OCI-LY7 (cell line): ENCODE results near the gene DNAJC1. TPM values are rescaled to one million over a fixed set of nuclear protein-coding genes. Genes with fewer than 3 reads are reported as not detected.

Source experiments
- BruUV-seq: library from RNA; stranded (reverse); fragments of 400-500 nt; replicated peaks from 2 replicates; lab custom pipeline; 2021; lab: Mats Ljungman, UMichigan
- CTCF ChIA-PET: fragments of 300-600 bp; sonication (Branson Sonifier 250); formaldehyde crosslinking; loops from one replicate; lab custom pipeline; 2022; ENCODE audit warnings: antibody characterized with exemption; ENCODE audit not compliant: unreplicated experiment; lab: Charles Lee
- POLR2A ChIA-PET: fragments of 300-600 bp; sonication (Branson Sonifier 250); formaldehyde crosslinking; loops from one replicate; lab custom pipeline; 2022; ENCODE audit warnings: antibody characterized with exemption; lab: Charles Lee
- DNase-seq: peaks from one replicate; pipeline ENCODE4 v3.0.0-alpha.2; 2015; ENCODE audit warnings: low spot score
- H2AFZ ChIP-seq: fragments of 200-600 bp; sonication (generic), shearing (Covaris generic); 2 replicates; pipeline ENCODE4 v1.6.1; 2014; ENCODE audit warnings: mild to moderate bottlenecking, antibody characterized with exemption, low read length, moderate library complexity
- H3K27ac ChIP-seq: fragments of 200-600 bp; sonication (generic); 2 replicates; pipeline ENCODE4 v1.5.1; 2014; ENCODE audit warnings: mixed run types, low read depth, mild to moderate bottlenecking, moderate library complexity, low read length, inconsistent platforms; ENCODE audit not compliant: poor library complexity, severe bottlenecking
- H3K36me3 ChIP-seq: fragments of 200-600 bp; sonication (generic); 2 replicates; pipeline ENCODE4 v1.6.1; 2014; ENCODE audit warnings: mild to moderate bottlenecking, antibody characterized with exemption, low read length, moderate library complexity, mixed read lengths; ENCODE audit not compliant: insufficient read depth
- H3K4me1 ChIP-seq: fragments of 200-600 bp; sonication (generic); 2 replicates; pipeline ENCODE4 v1.5.1; 2014; ENCODE audit warnings: mild to moderate bottlenecking, low read length; ENCODE audit not compliant: insufficient read depth, poor library complexity, severe bottlenecking
- H3K4me2 ChIP-seq: fragments of 200-600 bp; sonication (generic); 2 replicates; pipeline ENCODE4 v1.6.1; 2014; ENCODE audit warnings: mild to moderate bottlenecking, low read length
- H3K4me3 ChIP-seq: fragments of 200-600 bp; sonication (generic); 2 replicates; pipeline ENCODE4 v1.5.1; 2014; ENCODE audit warnings: mild to moderate bottlenecking, low read depth, low read length; ENCODE audit not compliant: poor library complexity, severe bottlenecking
- H3K79me2 ChIP-seq: fragments of 200-600 bp; sonication (generic); 2 replicates; pipeline ENCODE4 v1.6.1; 2016; ENCODE audit warnings: low read depth, mild to moderate bottlenecking, low read length, moderate library complexity, mixed read lengths; ENCODE audit not compliant: insufficient read depth
- H3K9me2 ChIP-seq: fragments of 200-600 bp; sonication (generic); 2 replicates; pipeline ENCODE4 v1.6.1; 2016; ENCODE audit warnings: mild to moderate bottlenecking, low read length, mixed read lengths; ENCODE audit not compliant: insufficient read depth
- H3K9me3 ChIP-seq: fragments of 200-600 bp; sonication (generic); 2 replicates; pipeline ENCODE4 v1.6.1; 2014; ENCODE audit warnings: mild to moderate bottlenecking, mixed run types, low read length, mixed read lengths
- H4K20me1 ChIP-seq: fragments of 200-600 bp; sonication (generic); 2 replicates; pipeline ENCODE4 v1.6.1; 2014; ENCODE audit warnings: mild to moderate bottlenecking, antibody characterized with exemption, low read length, moderate library complexity, mixed read lengths; ENCODE audit not compliant: insufficient read depth
- EZH2phosphoT487 ChIP-seq: fragments of 200-600 bp; sonication (generic); IDR thresholded peaks from 2 replicates; pipeline ENCODE4 v1.6.1; 2018; ENCODE audit warnings: low read depth, borderline replicate concordance, mild to moderate bottlenecking, mixed run types, antibody characterized with exemption, low read length, moderate library complexity, mixed read lengths
- intact Hi-C: fragments of 100-400 bp; cut with micrococcal nuclease; formaldehyde crosslinking; loops from one replicate; pipeline ENCODE4 v1.10.0; 2022; ENCODE audit not compliant: unreplicated experiment
- total RNA-seq, 2 experiments: library from RNA; depleted of rRNA in 1 of 2; stranded (reverse); fragments of >200 nt in 1 of 2; shearing (Covaris generic) in 1 of 2; gene quantifications; 2 replicates each; pipeline ENCODE4 v1.2.3, GENCODE V29; 2014 to 2022
- TF ChIP-seq, protein P1 (sequence below): fragments of 200-600 bp; sonication (generic); conservative IDR thresholded peaks from 2 replicates; pipeline ENCODE4 v1.5.1; 2014; ENCODE audit warnings: mild to moderate bottlenecking, antibody characterized with exemption, low read length, moderate library complexity, mixed read lengths

DNAJC1 gene
- total RNA-seq, 2 experiments from 2014 or later = 7.1 to 16.9 TPM

DNA sequence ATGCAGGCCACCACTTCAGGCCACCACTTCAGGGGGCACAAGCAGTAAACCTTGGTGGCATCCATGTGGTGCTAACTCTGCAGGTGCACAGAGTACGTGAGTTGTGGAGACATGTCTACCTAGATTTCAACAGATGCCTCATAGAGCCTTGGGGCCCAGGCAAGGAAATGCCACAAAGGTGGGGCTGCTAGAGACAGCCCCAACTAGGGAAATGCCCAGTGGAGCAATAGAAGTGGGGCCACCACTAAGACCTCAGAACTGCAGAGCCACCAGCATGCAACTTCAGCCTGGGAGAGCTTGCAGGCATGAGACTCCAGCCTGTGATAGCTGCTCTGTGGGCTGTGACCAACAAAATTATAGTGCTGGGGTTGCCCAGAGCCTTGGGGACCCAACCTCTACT, 107.6 kb downstream of the DNAJC1 start:
- intact Hi-C loops = no loop called here
- BruUV-seq = no TSS peak
- POLR2A ChIA-PET = no interaction called here

DNA sequence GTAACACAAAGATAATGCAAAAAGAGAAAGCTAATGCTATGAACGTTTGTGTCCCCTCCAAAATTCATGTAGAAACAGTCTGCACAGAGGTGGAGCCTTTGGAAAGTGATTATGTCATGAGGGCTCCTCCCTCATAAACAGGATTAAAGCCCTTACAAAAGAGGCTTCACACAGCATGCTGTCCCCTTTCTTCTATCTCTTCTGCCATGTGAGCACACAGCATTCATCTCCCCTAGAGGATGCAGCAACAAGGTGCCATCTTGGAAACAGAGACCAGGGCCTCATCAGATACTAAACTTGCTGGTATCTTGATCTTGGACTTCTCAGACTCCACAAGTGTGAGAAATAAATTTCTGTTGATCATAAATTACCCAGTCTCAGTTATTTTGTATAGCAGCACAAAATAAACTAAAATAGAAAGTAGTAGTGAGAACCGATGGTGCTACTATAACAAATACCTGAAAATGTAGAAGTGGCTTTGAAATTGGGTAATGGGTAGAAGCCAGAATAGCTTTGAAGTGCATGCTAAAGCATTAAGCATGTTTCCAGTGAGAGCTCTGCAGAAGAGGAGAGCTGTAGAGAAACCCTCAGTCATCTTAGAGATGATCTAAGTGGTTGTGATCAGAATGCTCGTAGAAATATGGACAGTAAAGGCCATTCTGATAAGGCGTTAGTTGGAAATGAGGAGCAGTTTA, 108.7 kb downstream of the DNAJC1 start:
- CTCF ChIA-PET = no interaction called here
- H3K79me2 ChIP-seq = no peaks in the 10 kb centered on the region
- intact Hi-C loops = no loop called here
- H3K9me3 ChIP-seq = no peaks in the 10 kb centered on the region
- H3K27ac ChIP-seq = no peak overlapping the region
- no peak for DNase-seq
- TF ChIP-seq EZH2phosphoT487 = no peak
- TF ChIP-seq, protein P1, sequence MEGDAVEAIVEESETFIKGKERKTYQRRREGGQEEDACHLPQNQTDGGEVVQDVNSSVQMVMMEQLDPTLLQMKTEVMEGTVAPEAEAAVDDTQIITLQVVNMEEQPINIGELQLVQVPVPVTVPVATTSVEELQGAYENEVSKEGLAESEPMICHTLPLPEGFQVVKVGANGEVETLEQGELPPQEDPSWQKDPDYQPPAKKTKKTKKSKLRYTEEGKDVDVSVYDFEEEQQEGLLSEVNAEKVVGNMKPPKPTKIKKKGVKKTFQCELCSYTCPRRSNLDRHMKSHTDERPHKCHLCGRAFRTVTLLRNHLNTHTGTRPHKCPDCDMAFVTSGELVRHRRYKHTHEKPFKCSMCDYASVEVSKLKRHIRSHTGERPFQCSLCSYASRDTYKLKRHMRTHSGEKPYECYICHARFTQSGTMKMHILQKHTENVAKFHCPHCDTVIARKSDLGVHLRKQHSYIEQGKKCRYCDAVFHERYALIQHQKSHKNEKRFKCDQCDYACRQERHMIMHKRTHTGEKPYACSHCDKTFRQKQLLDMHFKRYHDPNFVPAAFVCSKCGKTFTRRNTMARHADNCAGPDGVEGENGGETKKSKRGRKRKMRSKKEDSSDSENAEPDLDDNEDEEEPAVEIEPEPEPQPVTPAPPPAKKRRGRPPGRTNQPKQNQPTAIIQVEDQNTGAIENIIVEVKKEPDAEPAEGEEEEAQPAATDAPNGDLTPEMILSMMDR = no peak
- peaks cover 2% of the 10 kb centered on the region for H3K4me1 ChIP-seq
- H3K9me2 ChIP-seq = no peaks in the 10 kb centered on the region
- no peak overlapping the region for H2AFZ ChIP-seq
- POLR2A ChIA-PET = interaction anchor here (0.6 to 0.7 kb wide), 2 partner anchors 29 to 103 kb away, joined by 3 read pairs; no protein-coding TSS in a partner anchor
- H3K36me3 ChIP-seq = no peaks in the 10 kb centered on the region
- BruUV-seq = no TSS peak
- H4K20me1 ChIP-seq = no peaks in the 10 kb centered on the region; the same call in 1 of the 2 replicates
- H3K4me3 ChIP-seq = no peak overlapping the region
- no peak overlapping the region for H3K4me2 ChIP-seq

More for the DNA sequence above, 107.6 kb downstream of the DNAJC1 start:
- H2AFZ ChIP-seq = no peak overlapping the region
- CTCF ChIA-PET = no interaction called here
- H3K9me3 ChIP-seq = no peaks in the 10 kb centered on the region
- H3K79me2 ChIP-seq = no peaks in the 10 kb centered on the region
- no peak for TF ChIP-seq EZH2phosphoT487
- TF ChIP-seq, protein P1 = no peak
- DNase-seq = no peak
- H4K20me1 ChIP-seq = no peaks in the 10 kb centered on the region; the same call in 1 of the 2 replicates
- H3K4me2 ChIP-seq = no peak overlapping the region
- no peaks in the 10 kb centered on the region for H3K4me1 ChIP-seq
- no peak overlapping the region for H3K4me3 ChIP-seq
- no peaks in the 10 kb centered on the region for H3K9me2 ChIP-seq
- H3K27ac ChIP-seq = no peak overlapping the region
- H3K36me3 ChIP-seq = no peaks in the 10 kb centered on the region

DNA sequence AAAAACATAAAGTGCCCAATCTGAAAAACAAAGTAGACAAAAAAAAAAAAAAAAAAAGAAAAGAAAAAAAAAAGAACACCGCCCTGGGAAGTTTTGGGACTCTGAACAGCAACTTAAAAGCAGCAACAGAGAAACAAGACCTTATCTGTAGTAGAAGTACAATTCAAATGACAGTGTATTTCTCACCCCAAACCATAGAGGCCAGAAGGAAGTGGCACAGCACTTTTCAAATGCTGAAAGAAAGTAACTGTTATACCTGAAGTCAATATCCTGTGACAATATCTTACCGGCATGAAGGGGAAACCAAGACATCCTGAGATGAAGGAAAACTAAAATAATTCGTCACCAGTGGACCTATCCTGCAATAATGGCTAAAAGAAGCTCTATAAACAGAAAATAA, 112.1 kb downstream of the DNAJC1 start:
- Histone ChIP-seq H4K20me1 (no peaks in the 10 kb centered on the region; the same call in 1 of the 2 replicates), H3K9me3 (no peaks in the 10 kb centered on the region), H3K36me3 (no peaks in the 10 kb centered on the region), H3K79me2 (no peaks in the 10 kb centered on the region), H3K27ac (no peak overlapping the region), H2AFZ (no peak overlapping the region), H3K4me1 (peaks cover 11% of the 10 kb centered on the region), H3K4me2 (no peak overlapping the region), H3K4me3 (no peak overlapping the region), H3K9me2 (no peaks in the 10 kb centered on the region)
- ChIA-PET CTCF (no interaction called here), POLR2A (no interaction called here)
- TF ChIP-seq EZH2phosphoT487 = no peak
- TF ChIP-seq, protein P1 = no peak
- intact Hi-C loops = no loop called here
- DNase-seq = no peak
- BruUV-seq = no TSS peak
